DND-41 (cell line): Measurements from ENCODE around the gene EPB41L4A.
"Not testable (repeated sequence)": the region's sequence is repeated elsewhere in the genome, so short reads cannot be mapped to it uniquely, and the experiment has no call there.

Experiments used
- ATAC-seq: fragments of 200-7000 bp; cut with Tn5 transposase; 3 replicates; pipeline ENCODE4 v1.9.1; 2021; ENCODE audit warnings: low read depth; ENCODE audit not compliant: insufficient read depth
- DNase-seq: peaks from one replicate; pipeline ENCODE4 v3.0.0-alpha.2; 2020
- H2AFZ ChIP-seq: 2 replicates; pipeline ENCODE4 v1.6.0; 2012; ENCODE audit warnings: low read depth, low read length
- H3K27ac ChIP-seq: 2 replicates; pipeline ENCODE4 v1.5.1; 2012; ENCODE audit warnings: low read length, inconsistent platforms
- H3K27me3 ChIP-seq: fragments of 200-600 bp; sonication (generic); 2 replicates; pipeline ENCODE4 v1.6.0; 2012; ENCODE audit warnings: low read length, mild to moderate bottlenecking, inconsistent platforms; ENCODE audit not compliant: insufficient read depth, poor library complexity
- H3K36me3 ChIP-seq: 2 replicates; pipeline ENCODE4 v1.5.1; 2012; ENCODE audit warnings: low read length, inconsistent platforms; ENCODE audit not compliant: insufficient read depth
- H3K4me1 ChIP-seq: 2 replicates; pipeline ENCODE4 v1.5.1; 2012; ENCODE audit warnings: mild to moderate bottlenecking, low read length; ENCODE audit not compliant: insufficient read depth
- H3K4me2 ChIP-seq: 2 replicates; pipeline ENCODE4 v1.6.0; 2012; ENCODE audit warnings: mild to moderate bottlenecking, moderate library complexity, low read length, inconsistent platforms; ENCODE audit not compliant: insufficient read depth
- H3K4me3 ChIP-seq, 2 experiments: fragments of 200-600 bp in 1 of 2; shearing (Covaris generic) in 1 of 2; 2 replicates each; pipeline ENCODE4 v1.5.1; 2012 to 2016; ENCODE audit warnings: inconsistent platforms in 2 of 2, low read length in 2 of 2, mild to moderate bottlenecking in 2 of 2, low read depth in 1 of 2, moderate library complexity in 1 of 2
- H3K79me2 ChIP-seq: 2 replicates; pipeline ENCODE4 v1.6.0; 2012; ENCODE audit warnings: low read length, inconsistent platforms; ENCODE audit not compliant: insufficient read depth
- H3K9ac ChIP-seq: 2 replicates; pipeline ENCODE4 v1.6.0; 2012; ENCODE audit warnings: low read depth, mild to moderate bottlenecking, inconsistent platforms, low read length, moderate library complexity
- H3K9me3 ChIP-seq: 2 replicates; pipeline ENCODE4 v1.5.1; 2012; ENCODE audit warnings: low read length, moderate library complexity, mild to moderate bottlenecking, inconsistent platforms; ENCODE audit not compliant: insufficient read depth, severe bottlenecking
- H4K20me1 ChIP-seq: 2 replicates; pipeline ENCODE4 v1.6.0; 2012; ENCODE audit warnings: low read length; ENCODE audit not compliant: insufficient read depth
- EZH2 ChIP-seq: IDR thresholded peaks from 3 replicates; pipeline ENCODE4 v1.6.1; 2012; ENCODE audit warnings: borderline replicate concordance, low read depth, mild to moderate bottlenecking, moderate library complexity, low read length, inconsistent platforms; ENCODE audit not compliant: severe bottlenecking
- TF ChIP-seq, protein P1 (sequence below): IDR thresholded peaks from 2 replicates; pipeline ENCODE4 v1.5.1; 2012; ENCODE audit warnings: borderline replicate concordance, low read length, moderate library complexity, mild to moderate bottlenecking; ENCODE audit not compliant: poor library complexity, severe bottlenecking; ENCODE audit errors: extremely low read depth

Gene EPB41L4A

DNA sequence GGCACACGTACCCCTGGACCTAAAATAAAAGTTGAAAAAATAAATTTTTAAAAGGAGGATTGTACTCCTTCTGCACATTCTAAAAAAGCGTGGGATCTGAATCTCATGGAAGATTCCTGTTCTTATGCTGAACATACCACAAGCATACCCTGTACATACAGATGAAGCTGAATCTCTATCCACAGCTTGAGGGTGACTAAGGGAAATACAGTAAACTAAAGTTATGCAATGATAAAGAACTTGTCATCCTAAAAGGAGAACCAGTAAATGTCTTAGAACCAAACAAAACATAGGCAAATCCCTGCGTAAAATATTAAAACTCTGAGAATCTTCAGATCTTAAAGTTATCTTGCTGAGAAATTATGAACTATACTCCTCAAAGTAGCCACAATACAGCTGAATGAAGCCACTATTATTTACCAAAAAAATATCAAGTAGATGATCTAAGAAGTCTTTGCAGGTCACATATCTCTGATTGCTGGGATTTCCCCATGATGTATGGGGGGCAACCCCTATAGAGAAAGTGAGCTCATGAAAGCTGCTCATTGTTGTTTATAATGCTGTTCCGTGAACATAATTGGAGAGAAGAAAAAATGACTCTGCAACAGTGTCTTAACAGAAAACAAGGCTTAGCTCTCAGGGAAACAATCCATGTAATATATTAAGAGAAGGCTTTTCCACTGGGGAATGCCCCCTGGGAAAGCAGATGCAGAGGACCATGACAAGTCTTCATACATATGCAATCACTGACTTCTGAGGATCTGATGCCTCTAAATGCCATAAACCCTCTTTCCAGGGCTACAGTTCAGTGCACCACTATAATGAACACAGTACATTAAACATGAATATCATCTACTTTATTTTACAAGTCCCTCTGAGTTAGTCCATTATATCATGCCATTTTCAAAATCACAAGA is 210.1 kb downstream of the EPB41L4A start:
- Histone ChIP-seq H3K4me2 (no peak overlapping the region), H3K79me2 (no peaks in the 10 kb centered on the region), H3K9ac (no peak overlapping the region), H4K20me1 (no peaks in the 10 kb centered on the region), H3K27me3 (peaks cover 12% of the 10 kb centered on the region), H3K9me3 (no peaks in the 10 kb centered on the region), H2AFZ (no peak overlapping the region), H3K36me3 (no peaks in the 10 kb centered on the region), H3K27ac (no peak overlapping the region), H3K4me1 (no peaks in the 10 kb centered on the region), H3K4me3 (no peak overlapping the region)
- ATAC-seq (no peak), DNase-seq (no peak)
- no peak for TF ChIP-seq EZH2
- TF ChIP-seq, protein P1, sequence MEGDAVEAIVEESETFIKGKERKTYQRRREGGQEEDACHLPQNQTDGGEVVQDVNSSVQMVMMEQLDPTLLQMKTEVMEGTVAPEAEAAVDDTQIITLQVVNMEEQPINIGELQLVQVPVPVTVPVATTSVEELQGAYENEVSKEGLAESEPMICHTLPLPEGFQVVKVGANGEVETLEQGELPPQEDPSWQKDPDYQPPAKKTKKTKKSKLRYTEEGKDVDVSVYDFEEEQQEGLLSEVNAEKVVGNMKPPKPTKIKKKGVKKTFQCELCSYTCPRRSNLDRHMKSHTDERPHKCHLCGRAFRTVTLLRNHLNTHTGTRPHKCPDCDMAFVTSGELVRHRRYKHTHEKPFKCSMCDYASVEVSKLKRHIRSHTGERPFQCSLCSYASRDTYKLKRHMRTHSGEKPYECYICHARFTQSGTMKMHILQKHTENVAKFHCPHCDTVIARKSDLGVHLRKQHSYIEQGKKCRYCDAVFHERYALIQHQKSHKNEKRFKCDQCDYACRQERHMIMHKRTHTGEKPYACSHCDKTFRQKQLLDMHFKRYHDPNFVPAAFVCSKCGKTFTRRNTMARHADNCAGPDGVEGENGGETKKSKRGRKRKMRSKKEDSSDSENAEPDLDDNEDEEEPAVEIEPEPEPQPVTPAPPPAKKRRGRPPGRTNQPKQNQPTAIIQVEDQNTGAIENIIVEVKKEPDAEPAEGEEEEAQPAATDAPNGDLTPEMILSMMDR, result no peak

DNA sequence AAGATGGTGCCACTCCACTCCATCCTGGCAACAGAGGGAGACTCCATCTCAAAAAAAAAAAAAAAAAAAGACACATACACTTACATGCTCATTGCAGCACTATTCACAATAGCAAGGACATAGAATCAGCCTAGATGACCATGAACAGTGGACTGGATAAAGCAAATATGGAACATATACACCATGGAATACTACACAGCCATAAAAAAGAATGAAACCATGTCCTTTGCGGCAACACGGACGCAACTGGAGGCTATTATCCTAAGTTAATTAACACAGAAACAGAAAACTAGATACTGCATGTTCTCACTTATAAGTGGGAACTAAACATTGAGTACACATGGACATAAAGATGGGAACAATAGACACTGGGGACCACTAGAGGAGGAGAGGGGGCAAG is 210.9 kb downstream of the EPB41L4A start:
- not testable (repeated sequence) for H3K27ac ChIP-seq, H3K36me3 ChIP-seq, H3K79me2 ChIP-seq, H3K4me1 ChIP-seq, H3K9ac ChIP-seq, H4K20me1 ChIP-seq, DNase-seq, H3K4me3 ChIP-seq, ATAC-seq, H2AFZ ChIP-seq, H3K4me2 ChIP-seq, H3K9me3 ChIP-seq
- H3K27me3 ChIP-seq, result peaks cover 12% of the 10 kb centered on the region

DNA sequence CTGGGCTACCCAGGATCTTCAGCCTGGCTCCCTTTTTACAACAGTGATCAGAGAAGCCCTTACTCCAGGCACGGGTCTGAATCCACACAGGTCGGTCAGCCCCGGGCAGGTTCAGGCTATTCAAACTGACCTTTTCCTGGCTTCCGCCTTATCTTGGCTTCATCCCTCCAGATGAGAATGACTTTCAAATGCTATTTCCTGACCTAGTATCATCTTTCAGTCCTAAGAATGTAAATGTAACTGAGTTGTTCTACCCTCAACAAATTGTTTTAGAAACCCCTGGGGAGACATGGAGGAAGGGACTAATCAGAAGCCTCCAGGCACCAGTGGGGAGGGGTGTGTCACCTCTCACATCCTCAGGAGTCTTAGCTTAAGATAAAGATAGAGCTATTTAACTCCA is 213.2 kb downstream of the EPB41L4A start:
- H3K9me3 ChIP-seq, result no peaks in the 10 kb centered on the region
- H3K27me3 ChIP-seq, result peaks cover 25% of the 10 kb centered on the region
- TF ChIP-seq, protein P1, result no peak
- TF ChIP-seq EZH2, result no peak
- no peak overlapping the region for H3K4me3 ChIP-seq
- H3K9ac ChIP-seq, result no peak overlapping the region
- no peaks in the 10 kb centered on the region for H3K4me1 ChIP-seq
- no peaks in the 10 kb centered on the region for H4K20me1 ChIP-seq
- no peaks in the 10 kb centered on the region for H3K79me2 ChIP-seq
- no peaks in the 10 kb centered on the region for H3K36me3 ChIP-seq
- DNase-seq (no peak), ATAC-seq (no peak)
- no peak overlapping the region for H2AFZ ChIP-seq
- H3K27ac ChIP-seq, result no peak overlapping the region
- H3K4me2 ChIP-seq, result no peak overlapping the region

DNA sequence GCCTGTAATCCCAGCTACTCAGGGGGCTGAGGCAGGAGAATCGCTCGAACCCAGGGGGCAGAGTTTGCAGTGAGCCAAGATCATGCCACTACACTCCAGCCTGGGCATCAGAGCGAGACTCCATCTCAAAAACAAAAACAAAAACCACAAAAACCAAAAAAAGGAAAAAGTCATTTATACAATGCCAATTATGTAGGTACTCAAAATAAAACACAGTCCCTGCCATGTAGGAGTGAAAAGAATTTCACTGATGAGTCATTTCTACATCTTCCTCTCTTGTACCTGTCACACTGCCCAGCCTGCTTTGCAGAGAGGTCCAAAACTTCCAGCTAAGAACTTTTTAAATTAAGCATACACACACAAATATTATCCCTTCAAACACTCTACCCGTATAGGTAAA is 215.8 kb downstream of the EPB41L4A start:
- H3K4me3 ChIP-seq, result no peak overlapping the region
- H3K27me3 ChIP-seq, result peaks cover 25% of the 10 kb centered on the region
- H3K4me1 ChIP-seq, result no peaks in the 10 kb centered on the region
- no peaks in the 10 kb centered on the region for H3K36me3 ChIP-seq
- ATAC-seq, result no peak
- TF ChIP-seq, protein P1, result no peak
- no peak for TF ChIP-seq EZH2
- H3K79me2 ChIP-seq, result no peaks in the 10 kb centered on the region
- no peaks in the 10 kb centered on the region for H4K20me1 ChIP-seq
- H3K9me3 ChIP-seq, result no peaks in the 10 kb centered on the region
- no peak overlapping the region for H3K9ac ChIP-seq
- no peak overlapping the region for H3K4me2 ChIP-seq
- no peak overlapping the region for H2AFZ ChIP-seq
- no peak for DNase-seq
- no peak overlapping the region for H3K27ac ChIP-seq
